Memory B cell (primary cell): ENCODE measurements around the gene ARL5A.

ENCODE experiments used
- ATAC-seq: fragments of 150-1000 bp; cut with Tn5 transposase; 2 replicates; pipeline ENCODE4 v1.10.0; 2021; ENCODE audit warnings: low read depth, mild to moderate bottlenecking, moderate library complexity
- DNase-seq, 2 donors: peaks; one replicate each; pipeline ENCODE4 v3.0.0; 2022; ENCODE audit warnings: low spot score in 2 of 2
- H3K27ac Mint-ChIP-seq: one replicate; pipeline ENCODE4 v1.8.0; 2022; ENCODE audit warnings: mild to moderate bottlenecking, moderate library complexity, mixed read lengths
- H3K27me3 Mint-ChIP-seq: one replicate; pipeline ENCODE4 v1.8.0; 2022; ENCODE audit warnings: mixed read lengths
- H3K36me3 Mint-ChIP-seq: one replicate; pipeline ENCODE4 v1.8.0; 2022; ENCODE audit warnings: mild to moderate bottlenecking, mixed read lengths
- H3K4me1 Mint-ChIP-seq: one replicate; pipeline ENCODE4 v1.8.0; 2022; ENCODE audit warnings: mixed read lengths
- H3K4me3 Mint-ChIP-seq: one replicate; pipeline ENCODE4 v1.8.0; 2022; ENCODE audit warnings: mild to moderate bottlenecking, moderate library complexity, mixed read lengths
- H3K9me3 Mint-ChIP-seq: one replicate; pipeline ENCODE4 v1.8.0; 2022; ENCODE audit warnings: mixed read lengths

Gene ARL5A

GRCh38 chr2:151826737-151827157 lies 1.5 kb downstream of the ARL5A start:
- H3K27me3 Mint-ChIP-seq = no peaks in the 10 kb centered on the region
- no peaks in the 10 kb centered on the region for H3K36me3 Mint-ChIP-seq
- H3K27ac Mint-ChIP-seq = peak overlapping the region; percentile 95
- no peaks in the 10 kb centered on the region for H3K9me3 Mint-ChIP-seq
- H3K4me1 Mint-ChIP-seq = peaks cover 39% of the 10 kb centered on the region
- ATAC-seq (no peak), DNase-seq (no peak)
- peak overlapping the region; percentile 93 for H3K4me3 Mint-ChIP-seq

- H3K4me1 Mint-ChIP-seq = peaks cover 47% of the 10 kb centered on the region
These were observed 3.3 kb downstream of the ARL5A start for GRCh38 chr2:151824886-151825285.

DNA sequence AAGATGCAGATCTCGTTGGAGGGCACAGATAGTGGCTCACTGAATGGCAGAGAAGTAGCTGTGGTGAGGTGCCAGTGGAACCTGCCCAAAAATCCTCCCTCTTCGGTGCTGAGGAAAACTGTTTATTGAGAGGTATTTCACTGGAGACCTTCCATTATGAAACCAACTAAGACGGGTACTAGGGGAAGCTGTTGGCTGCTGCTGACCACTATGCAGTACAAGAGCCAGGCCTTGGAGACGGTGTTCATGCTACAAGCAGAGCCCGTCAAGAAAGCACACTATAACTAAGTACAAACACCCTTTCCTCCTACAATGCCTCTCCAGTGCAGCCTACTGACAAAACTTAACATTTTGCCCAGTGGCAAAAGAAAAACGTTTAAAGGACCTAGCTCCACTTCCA lies 4.6 kb downstream of the ARL5A start:
- no peak overlapping the region for H3K4me3 Mint-ChIP-seq
- no peak overlapping the region for H3K27ac Mint-ChIP-seq
- DNase-seq (no peak), ATAC-seq (no peak)
- peaks cover 4% of the 10 kb centered on the region for H3K36me3 Mint-ChIP-seq
- no peaks in the 10 kb centered on the region for H3K9me3 Mint-ChIP-seq
- no peaks in the 10 kb centered on the region for H3K27me3 Mint-ChIP-seq
- peaks cover 45% of the 10 kb centered on the region for H3K4me1 Mint-ChIP-seq

More at GRCh38 chr2:151824886-151825285, 3.3 kb downstream of the ARL5A start:
- Mint-ChIP-seq H3K9me3 (no peaks in the 10 kb centered on the region), H3K36me3 (peaks cover 4% of the 10 kb centered on the region), H3K27me3 (no peaks in the 10 kb centered on the region), H3K4me3 (no peak overlapping the region), H3K27ac (no peak overlapping the region)
- DNase-seq (no peak), ATAC-seq (no peak)

DNA sequence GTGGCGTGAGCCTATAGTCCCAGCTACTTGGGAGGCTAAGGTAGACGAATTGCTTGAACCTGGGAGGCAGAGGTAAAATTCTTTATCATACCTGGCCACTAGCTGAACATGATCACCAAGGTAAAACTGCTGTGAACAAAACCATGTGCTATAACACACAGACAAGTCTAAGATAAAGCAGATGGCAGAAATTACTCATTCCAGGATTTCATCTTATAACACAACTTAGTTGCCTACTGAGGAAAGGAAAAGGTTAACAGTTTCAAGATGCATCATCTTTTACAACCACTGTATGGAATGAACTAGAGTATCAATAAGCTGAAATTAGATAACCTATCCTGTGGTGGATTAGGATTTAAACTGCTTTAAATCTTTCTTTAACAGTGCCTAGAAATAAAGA lies 8.3 kb downstream of the ARL5A start:
- Mint-ChIP-seq H3K4me3 (no peak overlapping the region), H3K27me3 (no peaks in the 10 kb centered on the region), H3K27ac (no peak overlapping the region), H3K36me3 (peaks cover 11% of the 10 kb centered on the region), H3K9me3 (no peaks in the 10 kb centered on the region), H3K4me1 (peaks cover 39% of the 10 kb centered on the region)
- ATAC-seq = no peak
- DNase-seq = no peak

DNA sequence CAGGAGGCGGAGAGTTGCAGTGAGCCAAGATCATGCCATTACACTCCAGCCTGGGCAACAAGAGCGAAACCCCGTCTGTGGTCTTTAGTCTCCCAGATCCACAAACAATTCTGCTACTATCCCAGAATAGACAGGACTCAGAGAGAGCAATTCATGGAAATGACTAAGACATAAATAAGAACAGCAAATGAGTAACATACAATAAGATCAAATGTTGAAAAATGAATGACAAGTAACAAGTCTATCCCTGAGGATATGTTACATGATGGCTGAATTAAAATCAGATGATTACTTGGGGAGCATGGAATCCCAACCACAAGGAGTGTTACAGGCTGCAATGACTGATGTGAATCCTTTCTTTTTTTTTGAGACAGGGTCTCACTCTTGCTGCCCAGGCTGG lies 10.3 kb downstream of the ARL5A start:
- Mint-ChIP-seq H3K4me1 (peaks cover 29% of the 10 kb centered on the region), H3K36me3 (peaks cover 12% of the 10 kb centered on the region), H3K27me3 (no peaks in the 10 kb centered on the region), H3K4me3 (no peak overlapping the region), H3K9me3 (no peaks in the 10 kb centered on the region), H3K27ac (no peak overlapping the region)
- no peak for ATAC-seq
- DNase-seq = no peak

DNA sequence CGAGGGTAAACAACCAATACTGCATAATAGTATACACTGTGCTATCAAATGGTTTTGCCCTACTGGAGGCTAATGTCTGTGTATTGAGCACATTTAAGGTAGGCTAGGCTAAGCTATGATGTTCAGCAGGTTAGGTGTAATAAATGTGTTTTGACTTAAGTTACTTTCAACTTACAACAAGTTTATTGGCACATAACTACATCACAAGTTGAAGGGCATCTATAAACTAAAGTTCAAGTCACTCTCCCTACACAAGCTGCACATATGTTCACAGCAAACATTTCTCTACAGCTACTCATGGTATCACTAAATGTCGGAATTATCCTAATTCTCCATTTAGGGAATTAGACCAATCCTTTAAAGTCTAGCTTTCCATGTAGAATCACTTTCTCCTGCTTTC lies 11.4 kb downstream of the ARL5A start:
- no peak overlapping the region for H3K4me3 Mint-ChIP-seq

GRCh38 chr2:151815821-151816489 lies 12.3 kb downstream of the ARL5A start:
- Mint-ChIP-seq H3K36me3 (peaks cover 19% of the 10 kb centered on the region), H3K4me1 (peaks cover 21% of the 10 kb centered on the region), H3K27ac (peak overlapping the region; percentile 77), H3K4me3 (no peak overlapping the region), H3K9me3 (no peaks in the 10 kb centered on the region), H3K27me3 (no peaks in the 10 kb centered on the region)
- ATAC-seq (no peak), DNase-seq (no peak)

More for the DNA sequence above, 11.4 kb downstream of the ARL5A start:
- H3K27me3 Mint-ChIP-seq = no peaks in the 10 kb centered on the region
- H3K4me1 Mint-ChIP-seq = peaks cover 23% of the 10 kb centered on the region
- DNase-seq = no peak
- H3K27ac Mint-ChIP-seq = no peak overlapping the region
- peaks cover 17% of the 10 kb centered on the region for H3K36me3 Mint-ChIP-seq
- H3K9me3 Mint-ChIP-seq = no peaks in the 10 kb centered on the region
- no peak for ATAC-seq

- Mint-ChIP-seq H3K4me1 (peaks cover 4% of the 10 kb centered on the region), H3K9me3 (no peaks in the 10 kb centered on the region), H3K4me3 (no peak overlapping the region), H3K36me3 (peaks cover 18% of the 10 kb centered on the region), H3K27me3 (no peaks in the 10 kb centered on the region), H3K27ac (peak overlapping the region; percentile 43)
- no peak for ATAC-seq
- DNase-seq = no peak
These were observed 17.7 kb downstream of the ARL5A start for GRCh38 chr2:151810489-151810888.

DNA sequence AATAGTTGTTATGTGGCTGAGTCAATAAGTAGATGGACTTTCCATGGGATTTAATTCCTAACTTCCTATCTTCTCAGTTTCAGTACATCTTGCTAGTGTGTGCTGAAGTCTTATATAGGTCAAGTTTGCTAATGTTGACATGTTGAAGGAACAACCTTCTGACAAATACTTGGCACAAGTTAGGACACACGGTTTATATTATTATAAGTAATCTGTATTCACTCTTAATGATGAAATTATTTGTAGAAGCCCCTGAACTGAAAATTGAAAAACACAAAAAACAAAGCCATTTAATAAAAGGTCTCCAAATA lies 19.2 kb downstream of the ARL5A start:
- ATAC-seq = no peak
- Mint-ChIP-seq H3K36me3 (peaks cover 18% of the 10 kb centered on the region), H3K4me1 (no peaks in the 10 kb centered on the region), H3K4me3 (no peak overlapping the region), H3K27me3 (no peaks in the 10 kb centered on the region), H3K9me3 (no peaks in the 10 kb centered on the region), H3K27ac (no peak overlapping the region)
- no peak for DNase-seq

- peaks cover 18% of the 10 kb centered on the region for H3K36me3 Mint-ChIP-seq
- no peak overlapping the region for H3K27ac Mint-ChIP-seq
- H3K4me1 Mint-ChIP-seq = no peaks in the 10 kb centered on the region
- no peak overlapping the region for H3K4me3 Mint-ChIP-seq
- H3K27me3 Mint-ChIP-seq = no peaks in the 10 kb centered on the region
- DNase-seq (no peak), ATAC-seq (peak; percentile 69)
- no peaks in the 10 kb centered on the region for H3K9me3 Mint-ChIP-seq
These were observed 19.8 kb downstream of the ARL5A start for GRCh38 chr2:151808258-151809072.

GRCh38 chr2:151805961-151806360 lies 22.3 kb downstream of the ARL5A start:
- peaks cover 14% of the 10 kb centered on the region for H3K36me3 Mint-ChIP-seq
- ATAC-seq (no peak), DNase-seq (no peak)
- H3K4me3 Mint-ChIP-seq = no peak overlapping the region
- H3K4me1 Mint-ChIP-seq = no peaks in the 10 kb centered on the region
- no peak overlapping the region for H3K27ac Mint-ChIP-seq
- no peaks in the 10 kb centered on the region for H3K27me3 Mint-ChIP-seq
- no peaks in the 10 kb centered on the region for H3K9me3 Mint-ChIP-seq

DNA sequence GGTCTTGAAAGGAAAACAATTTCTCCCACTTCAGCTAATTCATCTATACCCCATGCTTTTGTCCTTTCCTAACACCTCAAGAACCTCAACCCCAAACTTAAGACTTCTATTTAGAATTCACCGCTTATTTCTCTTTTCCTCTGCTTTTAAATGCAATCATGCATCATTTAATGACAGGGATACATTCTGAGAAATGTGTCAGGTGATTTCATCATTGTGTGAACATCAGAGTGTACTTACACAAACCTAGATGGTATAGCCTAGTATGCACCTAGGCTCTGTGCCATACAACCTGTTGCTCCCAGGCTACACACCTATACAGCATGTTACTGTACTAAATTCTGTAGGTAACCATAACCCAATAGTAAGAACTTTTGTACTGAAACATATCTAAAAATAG lies 22.9 kb downstream of the ARL5A start:
- DNase-seq = no peak
- no peak overlapping the region for H3K4me3 Mint-ChIP-seq
- H3K4me1 Mint-ChIP-seq = no peaks in the 10 kb centered on the region
- H3K9me3 Mint-ChIP-seq = no peaks in the 10 kb centered on the region
- H3K27ac Mint-ChIP-seq = no peak overlapping the region
- ATAC-seq = no peak
- peaks cover 10% of the 10 kb centered on the region for H3K36me3 Mint-ChIP-seq
- H3K27me3 Mint-ChIP-seq = no peaks in the 10 kb centered on the region

DNA sequence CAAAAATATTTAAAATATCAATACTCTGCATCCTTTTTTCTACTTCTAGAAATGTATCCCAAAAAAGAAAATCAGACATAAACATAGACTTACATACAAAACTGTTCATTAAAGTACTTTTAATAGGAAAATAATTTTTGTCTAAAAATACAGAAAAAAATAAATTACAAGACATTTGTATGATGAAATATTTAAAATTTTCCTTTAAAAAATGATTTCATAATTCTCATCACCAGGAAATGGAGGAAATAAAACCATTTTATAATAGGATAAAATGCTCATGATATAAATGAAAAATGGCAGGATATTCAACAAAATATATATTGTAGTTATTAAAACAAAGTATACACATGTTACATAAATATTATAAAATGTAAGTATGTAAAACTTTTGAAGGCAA lies 24.4 kb downstream of the ARL5A start:
- no peak overlapping the region for H3K27ac Mint-ChIP-seq
- peaks cover 12% of the 10 kb centered on the region for H3K36me3 Mint-ChIP-seq

GRCh38 chr2:151802315-151802714 lies 25.9 kb downstream of the ARL5A start:
- ATAC-seq (no peak), DNase-seq (no peak)
- peaks cover 12% of the 10 kb centered on the region for H3K36me3 Mint-ChIP-seq
- H3K27me3 Mint-ChIP-seq = no peaks in the 10 kb centered on the region
- H3K4me1 Mint-ChIP-seq = peaks cover 4% of the 10 kb centered on the region
- no peak overlapping the region for H3K4me3 Mint-ChIP-seq
- no peak overlapping the region for H3K27ac Mint-ChIP-seq
- no peaks in the 10 kb centered on the region for H3K9me3 Mint-ChIP-seq

More for the DNA sequence above, 24.4 kb downstream of the ARL5A start:
- Mint-ChIP-seq H3K4me3 (no peak overlapping the region), H3K9me3 (no peaks in the 10 kb centered on the region), H3K4me1 (peaks cover 4% of the 10 kb centered on the region), H3K27me3 (no peaks in the 10 kb centered on the region)
- no peak for ATAC-seq
- DNase-seq = no peak

- Mint-ChIP-seq H3K9me3 (no peaks in the 10 kb centered on the region), H3K27ac (peak overlapping the region; percentile 81), H3K4me3 (no peak overlapping the region), H3K4me1 (peaks cover 4% of the 10 kb centered on the region), H3K36me3 (peaks cover 17% of the 10 kb centered on the region), H3K27me3 (no peaks in the 10 kb centered on the region)
- DNase-seq (no peak), ATAC-seq (no peak)
These were observed 28.3 kb downstream of the ARL5A start for GRCh38 chr2:151799886-151800292.
